GM10248 (cell line): Measurements from ENCODE around the gene CAMKMT.

Source experiments
- CTCF ChIA-PET: fragments of 300-600 bp; sonication (Branson Sonifier 250); formaldehyde crosslinking; extraction: SDS; loops from one replicate; lab custom pipeline; 2021; ENCODE audit warnings: antibody characterized with exemption; lab: Yijun Ruan, JAX
- POLR2A ChIA-PET: fragments of 350-650 bp; sonication (Branson Sonifier 250); formaldehyde crosslinking; extraction: SDS; loops from one replicate; lab custom pipeline; 2020; ENCODE audit warnings: antibody characterized with exemption; lab: Yijun Ruan, JAX
- DNase-seq: peaks from one replicate; pipeline ENCODE4 v3.0.0; 2012; ENCODE audit errors: extremely low spot score
- TF ChIP-seq, protein P1 (sequence below): IDR thresholded peaks from 2 replicates; pipeline ENCODE4 v1.5.1; 2012; ENCODE audit warnings: mild to moderate bottlenecking, low read depth; ENCODE audit errors: extremely low read depth, missing control alignments, control extremely low read depth

CAMKMT gene

DNA sequence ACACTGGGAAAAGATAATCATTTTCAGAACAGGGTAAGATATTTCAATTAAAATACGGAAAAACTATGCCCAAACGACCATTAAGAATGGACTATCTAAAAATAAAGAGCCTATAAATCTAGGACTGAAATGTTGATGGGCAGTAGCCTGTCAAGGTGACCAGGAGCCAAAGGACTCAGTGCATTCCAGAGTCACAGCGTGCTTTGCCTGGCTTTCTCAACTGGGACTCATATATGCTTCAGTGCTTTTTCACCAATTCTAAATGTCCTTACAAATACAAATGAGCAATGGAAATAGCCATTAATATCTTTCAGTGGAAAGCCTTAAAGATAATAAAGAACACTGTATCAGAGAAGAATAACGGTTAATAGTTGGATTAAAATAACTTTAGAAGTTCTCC is 35.9 kb upstream of the CAMKMT start:
- DNase-seq = no peak
- TF ChIP-seq, protein P1, sequence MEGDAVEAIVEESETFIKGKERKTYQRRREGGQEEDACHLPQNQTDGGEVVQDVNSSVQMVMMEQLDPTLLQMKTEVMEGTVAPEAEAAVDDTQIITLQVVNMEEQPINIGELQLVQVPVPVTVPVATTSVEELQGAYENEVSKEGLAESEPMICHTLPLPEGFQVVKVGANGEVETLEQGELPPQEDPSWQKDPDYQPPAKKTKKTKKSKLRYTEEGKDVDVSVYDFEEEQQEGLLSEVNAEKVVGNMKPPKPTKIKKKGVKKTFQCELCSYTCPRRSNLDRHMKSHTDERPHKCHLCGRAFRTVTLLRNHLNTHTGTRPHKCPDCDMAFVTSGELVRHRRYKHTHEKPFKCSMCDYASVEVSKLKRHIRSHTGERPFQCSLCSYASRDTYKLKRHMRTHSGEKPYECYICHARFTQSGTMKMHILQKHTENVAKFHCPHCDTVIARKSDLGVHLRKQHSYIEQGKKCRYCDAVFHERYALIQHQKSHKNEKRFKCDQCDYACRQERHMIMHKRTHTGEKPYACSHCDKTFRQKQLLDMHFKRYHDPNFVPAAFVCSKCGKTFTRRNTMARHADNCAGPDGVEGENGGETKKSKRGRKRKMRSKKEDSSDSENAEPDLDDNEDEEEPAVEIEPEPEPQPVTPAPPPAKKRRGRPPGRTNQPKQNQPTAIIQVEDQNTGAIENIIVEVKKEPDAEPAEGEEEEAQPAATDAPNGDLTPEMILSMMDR = no peak
- CTCF ChIA-PET = no interaction called here
- POLR2A ChIA-PET = no interaction called here

DNA sequence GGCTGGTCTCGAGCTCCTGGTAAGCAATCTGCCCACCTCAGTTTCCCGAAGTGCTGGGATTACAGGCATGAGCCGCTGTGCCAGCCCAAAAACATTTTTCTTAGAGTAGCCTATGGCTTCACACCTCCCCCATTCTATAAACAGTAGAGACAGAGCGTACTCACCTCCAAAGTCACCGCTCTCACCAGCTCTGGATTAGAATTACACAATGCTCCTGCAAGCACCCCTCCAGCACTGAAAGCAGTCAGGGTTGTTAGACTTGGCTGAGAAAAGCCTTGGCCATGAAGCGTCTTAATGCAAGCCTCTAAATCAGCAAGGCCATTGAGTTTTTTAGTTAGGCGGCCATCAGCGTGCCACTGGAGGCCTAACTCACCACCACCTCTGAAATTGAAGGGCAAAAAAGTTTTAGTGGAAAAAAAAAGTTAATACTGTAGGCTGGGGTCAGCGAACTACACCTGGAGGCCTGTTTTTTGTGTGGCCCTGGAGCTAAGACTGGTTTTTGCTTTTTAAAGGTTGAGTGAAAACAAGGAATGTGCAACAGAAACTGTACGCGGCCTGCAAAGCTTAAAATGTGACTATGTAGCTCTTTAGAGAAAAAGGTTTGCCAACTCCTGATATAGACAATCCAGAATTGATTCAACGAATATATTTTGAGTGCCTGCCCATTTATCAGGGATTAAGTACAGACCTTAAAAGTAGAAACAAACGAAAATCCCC is 35.0 kb upstream of the CAMKMT start:
- TF ChIP-seq, protein P1 = no peak
- ChIA-PET POLR2A (no interaction called here), CTCF (no interaction called here)
- no peak for DNase-seq

DNA sequence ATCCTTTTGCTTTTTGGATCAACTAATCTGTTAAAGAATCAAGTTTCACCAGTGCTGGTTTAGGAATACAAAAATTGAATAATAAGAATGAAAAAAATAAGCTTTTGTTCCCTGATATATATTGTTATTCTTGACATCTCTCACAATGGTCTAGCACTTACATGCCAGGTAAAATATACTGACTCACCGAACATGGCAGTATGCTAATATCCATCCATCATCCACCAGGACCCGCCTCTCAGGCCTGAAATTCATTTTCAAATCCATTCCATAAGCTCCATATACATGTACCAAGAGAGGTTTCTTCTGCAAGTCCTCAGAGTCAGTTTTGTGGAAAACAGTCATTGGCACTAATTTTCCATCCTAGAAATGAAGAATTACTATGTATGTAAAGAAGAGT is 33.0 kb upstream of the CAMKMT start:
- TF ChIP-seq, protein P1 = no peak
- ChIA-PET CTCF (interaction anchor here (1.0 to 1.9 kb wide), 4 partner anchors 9 to 37 kb away, joined by 3 to 4 read pairs (median 4); no protein-coding TSS in a partner anchor), POLR2A (no interaction called here)
- no peak for DNase-seq

DNA sequence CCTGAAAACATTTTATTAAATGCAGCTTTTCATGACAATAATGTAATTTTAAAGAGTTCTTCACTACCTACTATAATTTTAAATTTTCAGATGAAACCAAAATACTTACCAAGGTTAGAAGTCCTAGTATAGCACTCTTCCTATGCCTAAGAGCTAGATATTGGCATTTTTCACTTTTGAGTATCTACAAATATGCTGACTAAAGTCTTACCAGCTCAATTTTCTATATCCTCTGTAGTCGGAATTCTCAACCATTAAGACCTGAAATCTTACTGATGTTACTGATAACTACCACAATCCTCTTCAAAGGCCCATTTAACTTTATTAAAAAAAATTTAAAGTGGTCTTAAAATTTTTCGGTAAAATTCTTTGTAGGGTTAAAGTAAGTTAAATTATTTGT is 32.4 kb upstream of the CAMKMT start:
- ChIA-PET POLR2A (no interaction called here), CTCF (interaction anchor here (1.0 to 1.9 kb wide), 6 partner anchors 9 to 38 kb away, joined by 3 to 5 read pairs (median 4); no protein-coding TSS in a partner anchor)
- DNase-seq = no peak
- TF ChIP-seq, protein P1 = no peak

DNA sequence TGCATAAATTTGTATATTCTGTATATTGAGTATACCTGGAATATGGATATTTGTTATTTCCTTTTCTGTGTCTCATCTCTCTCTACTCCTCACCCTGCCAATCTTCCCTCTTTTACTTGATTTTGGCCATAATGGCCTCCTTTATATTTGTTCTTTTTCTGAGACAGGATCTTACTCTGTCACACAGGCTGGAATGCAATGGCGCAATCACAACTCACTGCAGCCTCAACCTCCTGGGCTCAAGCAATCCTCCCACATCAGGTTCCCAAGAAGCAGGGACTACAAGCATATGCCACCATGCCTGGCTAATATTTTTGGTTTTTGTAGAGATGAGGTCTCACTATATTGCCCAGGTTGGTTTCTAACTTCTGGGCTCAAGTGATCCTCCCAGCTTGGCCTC is 30.9 kb upstream of the CAMKMT start:
- POLR2A ChIA-PET = no interaction called here
- DNase-seq = no peak
- TF ChIP-seq, protein P1 = no peak
- CTCF ChIA-PET = no interaction called here

DNA sequence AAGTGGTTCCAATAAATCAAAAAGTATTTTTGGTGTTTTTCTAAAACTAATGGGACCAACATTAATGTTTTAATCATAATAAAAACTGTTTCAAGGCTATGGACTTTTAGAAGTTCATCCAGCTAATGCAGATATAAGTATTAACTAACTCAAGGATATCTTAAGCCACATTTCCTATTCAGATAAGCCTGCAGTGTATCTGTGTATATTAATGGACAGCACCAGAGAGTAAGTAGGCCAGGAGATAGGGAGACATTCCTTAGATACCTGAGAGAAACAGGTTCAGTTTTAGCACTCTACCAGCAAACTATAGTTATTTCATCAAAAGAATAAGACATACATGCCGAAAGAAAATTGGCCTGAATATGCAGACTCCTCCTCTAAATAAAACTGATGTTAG is 27.8 kb upstream of the CAMKMT start:
- DNase-seq = no peak
- TF ChIP-seq, protein P1 = no peak
- ChIA-PET POLR2A (no interaction called here), CTCF (interaction anchor here (1.0 to 1.4 kb wide), 2 partner anchors 9 to 11 kb away, joined by 3 to 6 read pairs; no protein-coding TSS in a partner anchor)
